ENCODE data around the gene TECPR2.

TECPR2 gene

GRCh38 chr14:102457509-102457908, 94.8 kb downstream of the TECPR2 start:
- TF ChIP-seq POLR2AphosphoS5 (IDR thresholded peaks at IDR 0.05; ENCODE audit: low read depth, low read length) (no peak), POLR2A (IDR thresholded peaks at IDR 0.05; ENCODE audit: low read depth, low read length) (no peak), TAF1 (IDR thresholded peaks at IDR 0.05; ENCODE audit: borderline replicate concordance, low read depth, low read length) (no peak)
- DNase-seq (ENCODE audit: insufficient read length) (no peak), FAIRE-seq (no peak)

- no peak for TF ChIP-seq POLR2A (IDR thresholded peaks at IDR 0.05; ENCODE audit: low read depth, low read length)
- no peak for TF ChIP-seq TAF1 (IDR thresholded peaks at IDR 0.05; ENCODE audit: borderline replicate concordance, low read depth, low read length)
- TF ChIP-seq POLR2AphosphoS5 (IDR thresholded peaks at IDR 0.05; ENCODE audit: low read depth, low read length), result no peak
- FAIRE-seq (no peak), DNase-seq (ENCODE audit: insufficient read length) (no peak)
Measured at GRCh38 chr14:102461490-102462338, 99.0 kb downstream of the TECPR2 start.

- no peak for TF ChIP-seq TAF1 (IDR thresholded peaks at IDR 0.05; ENCODE audit: borderline replicate concordance, low read depth, low read length)
- no peak for TF ChIP-seq POLR2A (IDR thresholded peaks at IDR 0.05; ENCODE audit: low read depth, low read length)
- no peak for TF ChIP-seq POLR2AphosphoS5 (IDR thresholded peaks at IDR 0.05; ENCODE audit: low read depth, low read length)
- DNase-seq (ENCODE audit: insufficient read length) (no peak), FAIRE-seq (no peak)
Measured at GRCh38 chr14:102462391-102462790, 99.7 kb downstream of the TECPR2 start.

- TF ChIP-seq POLR2AphosphoS5 (IDR thresholded peaks at IDR 0.05; ENCODE audit: low read depth, low read length) (no peak), TAF1 (IDR thresholded peaks at IDR 0.05; ENCODE audit: borderline replicate concordance, low read depth, low read length) (no peak), POLR2A (IDR thresholded peaks at IDR 0.05; ENCODE audit: low read depth, low read length) (no peak)
- DNase-seq (ENCODE audit: insufficient read length) (no peak), FAIRE-seq (no peak)
Measured at GRCh38 chr14:102464006-102464405, 101.3 kb downstream of the TECPR2 start.

GRCh38 chr14:102464846-102465341, 102.2 kb downstream of the TECPR2 start:
- TF ChIP-seq POLR2AphosphoS5 (IDR thresholded peaks at IDR 0.05; ENCODE audit: low read depth, low read length) (no peak), POLR2A (IDR thresholded peaks at IDR 0.05; ENCODE audit: low read depth, low read length) (no peak), TAF1 (IDR thresholded peaks at IDR 0.05; ENCODE audit: borderline replicate concordance, low read depth, low read length) (no peak)
- FAIRE-seq, result no peak
- DNase-seq (ENCODE audit: insufficient read length), result no peak

DNA sequence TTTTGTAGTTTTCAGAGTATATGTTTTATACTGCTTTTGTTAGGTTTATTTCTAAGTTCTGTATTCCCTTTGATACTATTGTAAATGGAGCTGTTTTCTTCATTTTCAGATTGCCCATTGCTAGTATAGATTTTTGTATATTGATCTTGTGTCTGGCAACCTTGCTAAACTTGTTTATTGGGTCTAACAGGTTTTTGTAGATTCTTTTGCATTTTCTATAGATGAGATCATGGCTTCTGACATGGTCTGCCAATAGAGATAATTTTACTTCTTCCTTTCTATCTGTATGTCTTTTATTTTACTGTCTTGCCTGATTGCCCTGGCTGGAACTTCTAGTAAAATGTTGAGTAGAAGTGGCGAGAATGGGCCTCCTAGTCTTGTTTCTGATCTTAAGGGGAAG, 106.5 kb downstream of the TECPR2 start:
- FAIRE-seq (no peak), DNase-seq (ENCODE audit: insufficient read length) (no peak)
- TF ChIP-seq TAF1 (IDR thresholded peaks at IDR 0.05; ENCODE audit: borderline replicate concordance, low read depth, low read length) (no peak), POLR2A (IDR thresholded peaks at IDR 0.05; ENCODE audit: low read depth, low read length) (no peak), POLR2AphosphoS5 (IDR thresholded peaks at IDR 0.05; ENCODE audit: low read depth, low read length) (no peak)

GRCh38 chr14:102471921-102472790, 109.4 kb downstream of the TECPR2 start:
- DNase-seq (ENCODE audit: insufficient read length) (no peak), FAIRE-seq (no peak)
- TF ChIP-seq TAF1 (IDR thresholded peaks at IDR 0.05; ENCODE audit: borderline replicate concordance, low read depth, low read length) (no peak), POLR2AphosphoS5 (IDR thresholded peaks at IDR 0.05; ENCODE audit: low read depth, low read length) (no peak), POLR2A (IDR thresholded peaks at IDR 0.05; ENCODE audit: low read depth, low read length) (no peak)

GRCh38 chr14:102472791-102473150, 110.0 kb downstream of the TECPR2 start:
- no peak for FAIRE-seq
- DNase-seq (ENCODE audit: insufficient read length), result no peak
- no peak for TF ChIP-seq TAF1 (IDR thresholded peaks at IDR 0.05; ENCODE audit: borderline replicate concordance, low read depth, low read length)
- TF ChIP-seq POLR2AphosphoS5 (IDR thresholded peaks at IDR 0.05; ENCODE audit: low read depth, low read length), result no peak
- TF ChIP-seq POLR2A (IDR thresholded peaks at IDR 0.05; ENCODE audit: low read depth, low read length), result no peak

DNA sequence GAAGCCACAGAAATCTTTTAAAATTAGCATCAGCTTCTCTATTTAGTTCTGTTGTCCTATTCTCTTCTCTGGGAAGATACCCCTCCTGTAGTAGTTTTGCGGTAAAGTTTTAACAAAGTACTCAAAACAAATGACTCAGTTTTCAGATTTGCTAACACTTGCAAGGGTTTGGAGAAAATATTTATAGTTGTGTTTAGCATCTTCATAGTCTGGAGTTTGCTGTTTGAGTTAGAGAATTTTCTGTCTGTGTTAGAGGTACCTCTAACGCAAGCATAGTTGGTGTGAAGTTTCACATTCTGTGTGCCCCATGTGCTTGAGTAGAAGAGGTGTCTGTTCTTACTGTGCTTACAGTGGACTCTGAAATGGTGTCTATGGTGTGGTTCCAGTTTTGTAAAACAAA, 110.8 kb downstream of the TECPR2 start:
- TF ChIP-seq POLR2AphosphoS5 (IDR thresholded peaks at IDR 0.05; ENCODE audit: low read depth, low read length), result no peak
- no peak for TF ChIP-seq POLR2A (IDR thresholded peaks at IDR 0.05; ENCODE audit: low read depth, low read length)
- no peak for TF ChIP-seq TAF1 (IDR thresholded peaks at IDR 0.05; ENCODE audit: borderline replicate concordance, low read depth, low read length)
- DNase-seq (ENCODE audit: insufficient read length) (no peak), FAIRE-seq (no peak)

DNA sequence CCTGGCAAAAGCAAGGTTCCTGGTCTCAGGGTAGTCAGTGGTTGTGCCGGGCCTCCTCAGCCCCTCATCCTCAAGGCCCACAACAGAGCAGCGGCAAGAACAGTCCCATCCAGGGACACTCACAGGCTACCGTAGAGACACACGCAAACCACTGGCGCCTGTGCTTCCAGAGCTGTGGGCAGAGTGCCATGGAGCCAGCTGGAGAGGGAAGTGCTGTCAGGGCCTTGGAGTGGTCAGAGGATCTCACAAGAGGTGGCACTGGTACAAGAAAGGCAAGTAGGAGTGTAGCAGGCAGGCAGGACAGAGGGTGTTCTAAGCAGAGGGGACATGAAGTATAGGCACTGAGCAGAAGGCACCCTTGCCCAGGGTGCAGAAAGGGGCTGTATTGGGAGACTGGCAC, 112.2 kb downstream of the TECPR2 start:
- no peak for TF ChIP-seq POLR2A (IDR thresholded peaks at IDR 0.05; ENCODE audit: low read depth, low read length)
- TF ChIP-seq POLR2AphosphoS5 (IDR thresholded peaks at IDR 0.05; ENCODE audit: low read depth, low read length), result no peak
- no peak for DNase-seq (ENCODE audit: insufficient read length)
- no peak for FAIRE-seq

GRCh38 chr14:102479107-102479506, 116.4 kb downstream of the TECPR2 start:
- FAIRE-seq (no peak), DNase-seq (ENCODE audit: insufficient read length) (no peak)
- TF ChIP-seq POLR2A (IDR thresholded peaks at IDR 0.05; ENCODE audit: low read depth, low read length) (no peak), POLR2AphosphoS5 (IDR thresholded peaks at IDR 0.05; ENCODE audit: low read depth, low read length) (no peak), TAF1 (IDR thresholded peaks at IDR 0.05; ENCODE audit: borderline replicate concordance, low read depth, low read length) (no peak)

Measured in GM12892 (cell line).